Smooth muscle cell (in vitro differentiated cells): ENCODE measurements around the gene PRKCQ. TPM values are rescaled to one million over a fixed set of nuclear protein-coding genes. Genes with fewer than 3 reads are reported as not detected.

Experiments used
- DNase-seq: peaks from one replicate; lab custom pipeline; 2025; ENCODE audit not compliant: unreplicated experiment; lab: John Stamatoyannopoulos, UW
- H2AFZ ChIP-seq: fragments of 200-600 bp; sonication (generic); 2 replicates; pipeline ENCODE4 v1.6.0; 2016; ENCODE audit warnings: antibody characterized with exemption, low read depth, mild to moderate bottlenecking
- H3F3A ChIP-seq: fragments of 200-600 bp; sonication (generic); 2 replicates; pipeline ENCODE4 v1.6.0; 2017; ENCODE audit warnings: antibody characterized with exemption, low read depth
- H3K27ac ChIP-seq: fragments of 200-600 bp; sonication (generic); 2 replicates; pipeline ENCODE4 v1.5.1; 2016; ENCODE audit warnings: low read depth, mild to moderate bottlenecking
- H3K27me3 ChIP-seq: fragments of 200-600 bp; sonication (generic); 2 replicates; pipeline ENCODE4 v1.6.1; 2016; ENCODE audit warnings: low read depth, mild to moderate bottlenecking
- H3K36me3 ChIP-seq: fragments of 200-600 bp; sonication (generic); 2 replicates; pipeline ENCODE4 v1.5.1; 2016; ENCODE audit warnings: low read depth
- H3K4me1 ChIP-seq: fragments of 200-600 bp; sonication (generic); 2 replicates; pipeline ENCODE4 v1.5.1; 2016; ENCODE audit warnings: low read depth
- H3K4me2 ChIP-seq: fragments of 200-600 bp; sonication (generic); 2 replicates; pipeline ENCODE4 v1.6.0; 2016; ENCODE audit warnings: mild to moderate bottlenecking
- H3K4me3 ChIP-seq: fragments of 200-600 bp; sonication (generic); 2 replicates; pipeline ENCODE4 v1.5.1; 2016; ENCODE audit warnings: mild to moderate bottlenecking
- H3K79me2 ChIP-seq: fragments of 200-600 bp; sonication (generic); 2 replicates; pipeline ENCODE4 v1.6.0; 2016; ENCODE audit warnings: low read depth, mild to moderate bottlenecking
- H3K9ac ChIP-seq: fragments of 200-600 bp; sonication (generic); 2 replicates; pipeline ENCODE4 v1.6.0; 2016; ENCODE audit warnings: low read depth
- H3K9me3 ChIP-seq: fragments of 200-600 bp; sonication (generic); replicated peaks from 2 replicates; pipeline ENCODE4 v1.5.1; 2016; ENCODE audit warnings: low read depth
- H4K20me1 ChIP-seq: fragments of 200-600 bp; sonication (generic); 2 replicates; pipeline ENCODE4 v1.6.0; 2016; ENCODE audit warnings: low read depth
- WGBS: methylation state at CpG from one replicate; pipeline ENCODE4 v1.1.7; 2016; ENCODE audit warnings: low lambda C conversion rate; 5-methylcytosine and 5-hydroxymethylcytosine counted together
- polyA plus RNA-seq: library from polyadenylated mRNA; unstranded; fragments of >200 nt; fragmentation: Nextera tagmentation; extraction: Ambion mirVana; gene quantifications from 2 replicates; pipeline ENCODE4 v1.2.1, GENCODE V29; 2016
- total RNA-seq: library from RNA; depleted of rRNA; stranded (reverse); fragments of >200 nt; gene quantifications from 2 replicates; pipeline ENCODE4 v1.2.3, GENCODE V29; 2014
- TF ChIP-seq, protein P1 (sequence below): fragments of 200-600 bp; sonication (generic); IDR thresholded peaks from 2 replicates; pipeline ENCODE4 v1.5.1; 2017; ENCODE audit warnings: borderline replicate concordance, mild to moderate bottlenecking, antibody characterized with exemption; ENCODE audit not compliant: insufficient read depth, poor library complexity, severe bottlenecking

The PRKCQ gene
- total and polyA plus RNA-seq, 2 experiments from 2014 or later: 0.27 to 0.38 TPM

DNA sequence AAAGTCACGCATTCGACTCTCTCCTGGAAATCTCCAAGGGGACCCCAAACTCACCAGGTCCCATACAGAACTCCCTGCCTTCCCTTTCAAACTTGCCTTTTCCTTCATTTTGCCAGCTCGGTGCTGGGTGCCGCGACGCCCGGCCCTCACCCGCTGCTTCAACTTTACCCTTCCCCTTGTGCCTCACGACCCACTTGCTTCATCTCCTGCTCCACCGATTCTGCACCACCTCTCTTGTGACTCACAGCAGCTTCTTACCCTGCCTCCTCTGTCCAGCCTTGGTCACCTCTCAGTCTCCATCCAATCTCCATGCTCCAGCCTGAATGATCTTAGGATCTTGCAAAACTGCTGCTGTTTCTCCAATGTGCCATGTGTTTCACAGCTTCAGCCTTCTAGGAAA lies 59.9 kb downstream of the PRKCQ start:
- no peak overlapping the region for H2AFZ ChIP-seq
- H3K9ac ChIP-seq: no peak overlapping the region
- H3K4me2 ChIP-seq: no peak overlapping the region
- H3K9me3 ChIP-seq: no peaks in the 10 kb centered on the region
- H3K79me2 ChIP-seq: no peaks in the 10 kb centered on the region
- no peak overlapping the region for H3K4me3 ChIP-seq
- DNase-seq: no peak
- TF ChIP-seq, protein P1, sequence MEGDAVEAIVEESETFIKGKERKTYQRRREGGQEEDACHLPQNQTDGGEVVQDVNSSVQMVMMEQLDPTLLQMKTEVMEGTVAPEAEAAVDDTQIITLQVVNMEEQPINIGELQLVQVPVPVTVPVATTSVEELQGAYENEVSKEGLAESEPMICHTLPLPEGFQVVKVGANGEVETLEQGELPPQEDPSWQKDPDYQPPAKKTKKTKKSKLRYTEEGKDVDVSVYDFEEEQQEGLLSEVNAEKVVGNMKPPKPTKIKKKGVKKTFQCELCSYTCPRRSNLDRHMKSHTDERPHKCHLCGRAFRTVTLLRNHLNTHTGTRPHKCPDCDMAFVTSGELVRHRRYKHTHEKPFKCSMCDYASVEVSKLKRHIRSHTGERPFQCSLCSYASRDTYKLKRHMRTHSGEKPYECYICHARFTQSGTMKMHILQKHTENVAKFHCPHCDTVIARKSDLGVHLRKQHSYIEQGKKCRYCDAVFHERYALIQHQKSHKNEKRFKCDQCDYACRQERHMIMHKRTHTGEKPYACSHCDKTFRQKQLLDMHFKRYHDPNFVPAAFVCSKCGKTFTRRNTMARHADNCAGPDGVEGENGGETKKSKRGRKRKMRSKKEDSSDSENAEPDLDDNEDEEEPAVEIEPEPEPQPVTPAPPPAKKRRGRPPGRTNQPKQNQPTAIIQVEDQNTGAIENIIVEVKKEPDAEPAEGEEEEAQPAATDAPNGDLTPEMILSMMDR: no peak
- H3K36me3 ChIP-seq: no peaks in the 10 kb centered on the region
- WGBS: 91% methylated on average over 10 of the region's 10 CpGs
- no peak overlapping the region for H3K27ac ChIP-seq
- H3K27me3 ChIP-seq: no peaks in the 10 kb centered on the region
- no peaks in the 10 kb centered on the region for H3F3A ChIP-seq
- no peaks in the 10 kb centered on the region for H4K20me1 ChIP-seq
- no peaks in the 10 kb centered on the region for H3K4me1 ChIP-seq

DNA sequence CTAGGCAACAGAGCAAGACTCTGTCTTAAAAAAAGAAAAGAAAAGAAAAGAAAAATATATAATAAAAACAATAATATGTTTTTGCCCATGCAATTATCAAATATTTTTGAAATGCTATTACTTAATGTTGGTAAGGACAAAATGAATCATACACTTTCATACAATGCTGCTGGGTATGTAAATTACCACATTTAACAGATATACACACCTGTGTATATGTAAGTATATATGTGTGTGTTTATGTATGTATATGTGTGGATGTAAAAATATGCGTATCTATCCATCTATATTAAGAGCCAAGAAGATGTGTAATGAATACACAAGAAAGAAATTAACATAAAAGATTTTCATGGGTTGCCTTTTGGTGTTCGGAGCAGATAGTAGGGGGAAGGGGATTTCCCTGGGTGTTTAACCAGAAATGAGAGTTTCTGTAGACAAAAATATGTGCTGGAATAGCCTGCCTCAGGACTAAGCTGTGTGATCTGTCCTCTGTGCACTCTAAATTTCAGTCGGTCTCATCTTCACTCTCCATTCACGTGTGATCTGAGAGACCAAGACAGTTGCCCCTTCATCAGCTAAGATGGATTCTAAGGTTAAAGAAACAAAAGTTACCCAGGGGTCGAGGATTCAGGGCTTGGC lies 61.2 kb downstream of the PRKCQ start:
- no peaks in the 10 kb centered on the region for H3K79me2 ChIP-seq
- H4K20me1 ChIP-seq: no peaks in the 10 kb centered on the region
- H3K4me2 ChIP-seq: no peak overlapping the region
- TF ChIP-seq, protein P1: no peak
- H3K36me3 ChIP-seq: no peaks in the 10 kb centered on the region
- DNase-seq: no peak
- no peaks in the 10 kb centered on the region for H3F3A ChIP-seq
- no peak overlapping the region for H2AFZ ChIP-seq
- H3K9ac ChIP-seq: no peak overlapping the region
- no peak overlapping the region for H3K4me3 ChIP-seq
- no peaks in the 10 kb centered on the region for H3K4me1 ChIP-seq
- H3K27me3 ChIP-seq: no peaks in the 10 kb centered on the region
- H3K27ac ChIP-seq: no peak overlapping the region
- 84% methylated on average over 5 of the region's 5 CpGs for WGBS
- no peaks in the 10 kb centered on the region for H3K9me3 ChIP-seq

DNA sequence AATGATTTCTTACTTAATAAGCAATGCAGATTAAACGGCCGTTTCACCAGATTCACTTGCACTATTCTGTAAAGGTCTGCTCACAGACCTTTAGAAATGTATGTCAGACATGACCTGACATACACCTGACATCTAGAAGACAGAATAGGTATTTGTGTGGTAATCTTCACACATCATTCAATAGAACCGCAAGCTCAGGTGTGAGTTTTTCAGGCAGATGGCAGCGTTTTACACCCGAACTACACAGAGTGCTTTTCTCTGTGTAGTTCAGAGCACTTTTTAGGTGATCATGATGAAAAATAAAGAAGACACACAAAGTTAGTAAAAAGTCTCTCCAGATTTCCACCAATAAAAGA lies 63.2 kb downstream of the PRKCQ start:
- Histone ChIP-seq H3K79me2 (no peaks in the 10 kb centered on the region), H4K20me1 (no peaks in the 10 kb centered on the region), H3K4me3 (no peak overlapping the region), H3K27ac (no peak overlapping the region), H3K27me3 (no peaks in the 10 kb centered on the region), H3K4me1 (no peaks in the 10 kb centered on the region), H2AFZ (no peak overlapping the region), H3K36me3 (no peaks in the 10 kb centered on the region), H3K9ac (no peak overlapping the region), H3F3A (no peaks in the 10 kb centered on the region), H3K4me2 (no peak overlapping the region), H3K9me3 (no peaks in the 10 kb centered on the region)
- WGBS: 83% methylated on average over 5 of the region's 5 CpGs
- TF ChIP-seq, protein P1: no peak
- no peak for DNase-seq

DNA sequence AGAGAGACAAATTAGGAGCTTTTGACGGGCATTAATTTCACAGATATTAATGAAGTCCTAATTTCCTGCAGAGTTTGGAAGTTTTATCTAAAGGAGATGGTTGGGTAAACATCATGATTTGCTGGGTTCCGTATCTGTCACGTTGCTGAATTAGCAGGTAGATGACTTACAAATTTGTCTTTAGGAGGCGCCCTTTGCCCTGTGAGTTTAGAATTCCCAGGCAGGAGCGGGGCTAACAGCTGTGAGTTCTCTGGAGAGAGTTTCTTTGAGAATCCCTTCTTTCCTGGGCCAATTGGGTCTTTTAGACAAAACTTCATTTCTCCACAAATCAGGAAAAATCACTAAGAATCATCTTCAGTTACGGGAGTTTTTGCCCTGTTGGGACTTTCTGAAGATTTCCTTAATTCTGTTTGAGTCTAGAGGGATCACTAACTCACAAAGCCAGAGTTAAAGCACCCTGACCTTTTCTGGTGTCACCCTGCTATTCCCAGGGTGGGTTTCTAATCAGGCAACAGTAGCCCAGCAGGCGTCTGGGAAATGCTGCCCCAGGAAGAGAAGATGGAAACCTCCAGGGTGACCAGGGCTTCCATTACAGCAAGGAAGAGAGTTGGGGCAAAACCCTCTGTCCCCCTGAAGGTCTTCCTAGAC lies 63.7 kb downstream of the PRKCQ start:
- DNase-seq: no peak
- H3K36me3 ChIP-seq: no peaks in the 10 kb centered on the region
- H4K20me1 ChIP-seq: no peaks in the 10 kb centered on the region
- H3K9ac ChIP-seq: no peak overlapping the region
- no peak overlapping the region for H3K4me3 ChIP-seq
- TF ChIP-seq, protein P1: no peak
- no peak overlapping the region for H2AFZ ChIP-seq
- no peaks in the 10 kb centered on the region for H3F3A ChIP-seq
- no peaks in the 10 kb centered on the region for H3K4me1 ChIP-seq
- no peaks in the 10 kb centered on the region for H3K27me3 ChIP-seq
- H3K9me3 ChIP-seq: no peaks in the 10 kb centered on the region
- H3K79me2 ChIP-seq: no peaks in the 10 kb centered on the region
- H3K4me2 ChIP-seq: no peak overlapping the region
- 62% methylated on average over 7 of the region's 7 CpGs for WGBS
- no peak overlapping the region for H3K27ac ChIP-seq
